Astrocyte (in vitro differentiated cells and primary cell): ENCODE results near the gene C1QL1. TPM values are rescaled to one million over a fixed set of nuclear protein-coding genes. Genes with fewer than 3 reads are reported as not detected.

Source experiments
- DNase-seq: peaks from one replicate; pipeline ENCODE4 v3.0.0-alpha.2; 2010; ENCODE audit warnings: low read depth
- FAIRE-seq: peaks from 2 replicates; lab custom pipeline; 2011; peaks lifted over from hg19 to GRCh38; lab: Jason Lieb, UNC
- H2AFZ ChIP-seq: 2 replicates; pipeline ENCODE4 v1.6.0; 2012; ENCODE audit warnings: low read depth, low read length, inconsistent platforms
- H3K27ac ChIP-seq: 2 replicates; pipeline ENCODE4 v1.5.1; 2011; ENCODE audit warnings: low read depth, low read length, inconsistent platforms
- H3K27me3 ChIP-seq: 2 replicates; pipeline ENCODE4 v1.6.0; 2011; ENCODE audit warnings: low read length, inconsistent platforms; ENCODE audit not compliant: insufficient read depth
- H3K36me3 ChIP-seq: 2 replicates; pipeline ENCODE4 v1.5.1; 2011; ENCODE audit warnings: low read length, inconsistent platforms; ENCODE audit not compliant: insufficient read depth
- H3K4me1 ChIP-seq: 2 replicates; pipeline ENCODE4 v1.5.1; 2011; ENCODE audit warnings: low read length, inconsistent platforms; ENCODE audit not compliant: insufficient read depth
- H3K4me2 ChIP-seq: 2 replicates; pipeline ENCODE4 v1.6.0; 2012; ENCODE audit warnings: low read length, inconsistent platforms
- H3K4me3 ChIP-seq: 2 replicates; pipeline ENCODE4 v1.5.1; 2011; ENCODE audit warnings: low read depth, mild to moderate bottlenecking, low read length, inconsistent platforms; ENCODE audit not compliant: insufficient read depth
- H3K79me2 ChIP-seq: 2 replicates; pipeline ENCODE4 v1.6.0; 2012; ENCODE audit warnings: mild to moderate bottlenecking, low read length, inconsistent platforms; ENCODE audit not compliant: insufficient read depth
- H3K9ac ChIP-seq: 2 replicates; pipeline ENCODE4 v1.6.0; 2012; ENCODE audit warnings: mild to moderate bottlenecking, low read length, inconsistent platforms
- H3K9me3 ChIP-seq: 2 replicates; pipeline ENCODE4 v1.5.1; 2012; ENCODE audit warnings: low read depth, mild to moderate bottlenecking, low read length, inconsistent platforms; ENCODE audit not compliant: insufficient read depth
- H4K20me1 ChIP-seq: 2 replicates; pipeline ENCODE4 v1.6.0; 2012; ENCODE audit warnings: low read length, inconsistent platforms; ENCODE audit not compliant: insufficient read depth
- H3K27ac Mint-ChIP-seq: one replicate; pipeline ENCODE4 v1.8.0; 2021; ENCODE audit warnings: mild to moderate bottlenecking, mixed read lengths; ENCODE audit not compliant: unreplicated experiment
- H3K27me3 Mint-ChIP-seq: one replicate; pipeline ENCODE4 v1.8.0; 2021; ENCODE audit warnings: low read depth, mixed read lengths; ENCODE audit not compliant: unreplicated experiment
- H3K36me3 Mint-ChIP-seq: one replicate; pipeline ENCODE4 v1.8.0; 2021; ENCODE audit warnings: low read depth, mixed read lengths; ENCODE audit not compliant: unreplicated experiment
- H3K4me1 Mint-ChIP-seq: one replicate; pipeline ENCODE4 v1.8.0; 2021; ENCODE audit warnings: low read depth, mixed read lengths; ENCODE audit not compliant: unreplicated experiment
- H3K4me3 Mint-ChIP-seq: one replicate; pipeline ENCODE4 v1.8.0; 2021; ENCODE audit warnings: mild to moderate bottlenecking, moderate library complexity, mixed read lengths; ENCODE audit not compliant: unreplicated experiment
- H3K9me3 Mint-ChIP-seq: one replicate; pipeline ENCODE4 v1.8.0; 2021; ENCODE audit warnings: mild to moderate bottlenecking, mixed read lengths; ENCODE audit not compliant: unreplicated experiment
- CTCF ChIP-seq: IDR thresholded peaks from 2 replicates; pipeline ENCODE4 v1.5.1; 2011; ENCODE audit warnings: low read depth, mild to moderate bottlenecking, inconsistent platforms, low read length, moderate library complexity; ENCODE audit not compliant: insufficient read depth
- EZH2 ChIP-seq: IDR thresholded peaks from 2 replicates; pipeline ENCODE4 v1.6.1; 2012; ENCODE audit warnings: mild to moderate bottlenecking, low read length, inconsistent platforms; ENCODE audit not compliant: insufficient read depth
- microRNA-seq: library from miRNA; unstranded; fragments of <30 nt; microRNA quantifications from one replicate; pipeline ENCODE4 v1.2.0, GENCODE V29; 2020
- total RNA-seq: library from RNA; stranded (reverse); gene quantifications from 2 replicates; pipeline ENCODE4 v1.2.1, GENCODE V29; 2021

C1QL1 gene
- total RNA-seq, 1 donor from 2014 or later: not detected

DNA sequence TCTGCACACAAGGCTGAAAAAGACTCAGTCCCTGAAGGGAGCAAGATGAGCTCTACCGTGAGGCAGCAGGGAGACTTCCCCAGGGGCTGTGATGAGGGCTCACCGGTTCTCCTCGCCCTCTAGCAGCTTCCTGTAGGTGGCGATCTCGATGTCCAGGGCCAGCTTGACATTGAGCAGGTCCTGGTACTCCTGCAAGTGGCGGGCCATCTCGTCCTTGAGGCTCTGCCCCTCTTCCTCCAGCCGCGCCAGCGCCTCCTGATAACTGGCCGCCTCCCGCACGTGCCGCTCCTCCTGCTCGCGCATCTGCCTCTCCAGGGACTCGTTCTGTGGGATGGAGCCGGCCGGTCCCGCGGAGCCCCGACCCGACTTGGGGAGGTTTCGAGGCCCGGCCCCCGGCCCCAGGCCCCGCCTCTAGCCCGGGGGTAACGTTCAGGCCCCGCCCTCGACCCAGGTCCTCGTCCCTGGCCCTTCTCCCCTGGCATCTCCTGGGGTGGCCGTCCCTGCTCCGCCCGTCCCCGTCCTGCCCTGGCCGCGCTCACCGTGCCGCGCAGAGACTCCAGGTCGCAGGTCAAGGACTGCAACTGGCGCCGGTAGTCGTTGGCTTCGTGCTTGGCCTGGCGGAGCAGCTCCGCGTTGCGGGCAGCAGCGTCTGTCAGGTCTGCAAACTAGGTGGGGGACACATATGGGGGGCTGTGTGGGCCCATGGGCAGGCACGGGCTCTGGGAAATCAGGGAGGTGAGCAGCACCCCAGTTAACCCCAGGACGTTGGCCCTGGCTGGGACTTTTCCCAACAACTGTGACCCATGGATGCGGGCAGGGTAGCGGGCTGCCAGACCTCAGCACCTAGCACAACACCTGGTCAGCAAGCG, 56.7 kb downstream of the C1QL1 start:
- Histone ChIP-seq H3K36me3 (no peaks in the 10 kb centered on the region), H4K20me1 (no peaks in the 10 kb centered on the region), H3K79me2 (no peaks in the 10 kb centered on the region), H3K27me3 (peaks cover 11% of the 10 kb centered on the region), H2AFZ (peak overlapping the region; percentile 55), H3K4me3 (no peak overlapping the region), H3K27ac (no peak overlapping the region), H3K4me2 (peak overlapping the region; percentile 53), H3K4me1 (peaks cover 20% of the 10 kb centered on the region), H3K9ac (no peak overlapping the region), H3K9me3 (no peaks in the 10 kb centered on the region)
- Mint-ChIP-seq H3K4me3 (no peak overlapping the region), H3K4me1 (peaks cover 18% of the 10 kb centered on the region), H3K9me3 (no peaks in the 10 kb centered on the region), H3K27me3 (peaks cover 33% of the 10 kb centered on the region), H3K27ac (no peak overlapping the region), H3K36me3 (no peaks in the 10 kb centered on the region)
- DNase-seq (no peak), FAIRE-seq (no peak)
- TF ChIP-seq CTCF (peak; percentile 35), EZH2 (no peak)

DNA sequence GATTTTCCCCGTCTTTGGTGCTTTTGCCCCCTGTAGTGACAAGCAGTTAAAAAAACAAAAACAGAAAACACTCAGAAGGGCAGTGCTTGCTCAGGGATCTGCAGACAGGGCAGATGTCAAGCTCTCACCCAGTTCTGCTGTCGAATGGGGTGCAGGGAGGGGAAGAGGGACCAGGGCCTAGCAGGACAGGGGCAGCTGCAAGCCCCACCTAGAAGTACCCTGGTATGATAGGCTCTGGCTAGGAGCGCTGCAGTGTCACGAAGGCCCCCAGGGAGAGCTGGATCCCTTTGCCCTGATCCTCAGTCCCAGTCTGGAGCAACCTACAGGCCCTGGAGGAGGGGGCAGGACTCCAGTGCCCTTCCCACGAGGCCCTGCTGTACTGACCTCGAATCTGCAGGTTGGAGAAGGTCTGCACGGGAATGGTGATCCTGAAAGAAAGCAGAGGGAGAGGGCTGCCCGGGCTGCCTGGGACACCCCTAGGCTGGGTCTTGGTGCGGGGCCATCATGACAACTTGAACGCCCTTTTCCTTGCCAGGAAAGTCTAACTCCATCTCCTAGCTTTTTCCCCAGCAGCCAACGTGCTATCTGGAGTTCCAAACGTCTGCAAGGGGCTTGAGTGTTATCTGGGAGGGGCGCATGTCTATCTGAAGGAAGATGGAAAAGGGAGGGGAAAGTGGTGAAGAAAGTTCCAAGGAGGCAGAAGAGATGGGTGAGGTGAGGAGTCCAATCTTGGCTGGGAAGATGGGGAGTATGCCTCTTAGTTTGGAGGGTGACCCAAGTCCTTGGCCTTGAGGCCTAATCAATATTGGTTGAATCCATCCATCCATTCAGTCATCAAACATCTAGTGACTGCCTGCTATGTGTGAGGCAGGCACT, 57.6 kb downstream of the C1QL1 start:
- H3K36me3 Mint-ChIP-seq: peaks cover 2% of the 10 kb centered on the region
- peaks cover 29% of the 10 kb centered on the region for H3K4me1 ChIP-seq
- H3K9me3 Mint-ChIP-seq: no peaks in the 10 kb centered on the region
- DNase-seq (no peak), FAIRE-seq (no peak)
- H2AFZ ChIP-seq: peak overlapping the region; percentile 75
- no peak overlapping the region for H3K27ac Mint-ChIP-seq
- peaks cover 11% of the 10 kb centered on the region for H3K27me3 ChIP-seq
- H3K36me3 ChIP-seq: no peaks in the 10 kb centered on the region
- H3K79me2 ChIP-seq: no peaks in the 10 kb centered on the region
- H3K9me3 ChIP-seq: no peaks in the 10 kb centered on the region
- peak overlapping the region; percentile 52 for H3K27ac ChIP-seq
- peaks cover 27% of the 10 kb centered on the region for H3K4me1 Mint-ChIP-seq
- no peaks in the 10 kb centered on the region for H4K20me1 ChIP-seq
- TF ChIP-seq CTCF (no peak), EZH2 (no peak)
- H3K4me3 Mint-ChIP-seq: no peak overlapping the region
- H3K27me3 Mint-ChIP-seq: peaks cover 33% of the 10 kb centered on the region
- peak overlapping the region; percentile 73 for H3K4me2 ChIP-seq
- peak overlapping the region; percentile 42 for H3K9ac ChIP-seq
- H3K4me3 ChIP-seq: no peak overlapping the region

Small RNAs within 50 kb of the gene (microRNA-seq; reads per million reads assigned to microRNA genes)
- gene MIR6783: 2.2 reads per million

Other genes starting within 250 kb of the C1QL1 start
- gene ADAM11, start 209.3 kb downstream of the C1QL1 start, total RNA-seq: 0.43 and 0.65 TPM in 2 replicates
- gene GJC1, start 138.0 kb downstream of the C1QL1 start, total RNA-seq: 28.0 and 38.4 TPM in 2 replicates
- not detected in 2 replicates for gene HIGD1B, start 120.4 kb downstream of the C1QL1 start, total RNA-seq
- gene EFTUD2, start 68.9 kb downstream of the C1QL1 start, total RNA-seq: 129 and 133 TPM in 2 replicates
- gene GFAP, start 52.8 kb downstream of the C1QL1 start, total RNA-seq: 0.22 TPM in 1 of 2 replicates, not detected in the other
- gene KIF18B, start 20.5 kb downstream of the C1QL1 start, total RNA-seq: 0.82 and 1.8 TPM in 2 replicates
- gene DCAKD, start 83.3 kb upstream of the C1QL1 start, total RNA-seq: 34.8 and 43.3 TPM in 2 replicates
- 114 and 130 TPM in 2 replicates for gene NMT1, start 93.0 kb upstream of the C1QL1 start, total RNA-seq
- gene PLCD3, start 164.2 kb upstream of the C1QL1 start, total RNA-seq: 76.5 and 92.0 TPM in 2 replicates
- 3.9 and 4.7 TPM in 2 replicates for gene ACBD4, start 167.4 kb upstream of the C1QL1 start, total RNA-seq
- 44.5 and 46.6 TPM in 2 replicates for gene HEXIM1, start 180.2 kb upstream of the C1QL1 start, total RNA-seq
- 8.4 and 9.0 TPM in 2 replicates for gene HEXIM2, start 193.6 kb upstream of the C1QL1 start, total RNA-seq